Subcutaneous adipose tissue (tissue), 4 donors: ENCODE measurements around the gene ZNF445. TPM values are rescaled to one million over a fixed set of nuclear protein-coding genes. Genes with fewer than 3 reads are reported as not detected.

Experiments used
- total RNA-seq, 4 donors: library from RNA; depleted of rRNA; stranded (reverse); fragments of >200 nt; gene quantifications; one replicate each; pipeline ENCODE4 v1.1.0, GENCODE V29; 2016
- TF ChIP-seq, protein P1 (sequence below): fragments of 450-650 bp; IDR thresholded peaks from one replicate; pipeline ENCODE4 v1.5.1; 2016; ENCODE audit warnings: low read depth, mild to moderate bottlenecking, control low read depth, antibody characterized with exemption, moderate library complexity

ZNF445 gene
- total RNA-seq, 4 donors from 2014 or later = 5.5 to 11.9 (median 8.1) TPM

GRCh38 chr3:44476181-44476611, 1.3 kb downstream of the ZNF445 start:
- TF ChIP-seq, protein P1, sequence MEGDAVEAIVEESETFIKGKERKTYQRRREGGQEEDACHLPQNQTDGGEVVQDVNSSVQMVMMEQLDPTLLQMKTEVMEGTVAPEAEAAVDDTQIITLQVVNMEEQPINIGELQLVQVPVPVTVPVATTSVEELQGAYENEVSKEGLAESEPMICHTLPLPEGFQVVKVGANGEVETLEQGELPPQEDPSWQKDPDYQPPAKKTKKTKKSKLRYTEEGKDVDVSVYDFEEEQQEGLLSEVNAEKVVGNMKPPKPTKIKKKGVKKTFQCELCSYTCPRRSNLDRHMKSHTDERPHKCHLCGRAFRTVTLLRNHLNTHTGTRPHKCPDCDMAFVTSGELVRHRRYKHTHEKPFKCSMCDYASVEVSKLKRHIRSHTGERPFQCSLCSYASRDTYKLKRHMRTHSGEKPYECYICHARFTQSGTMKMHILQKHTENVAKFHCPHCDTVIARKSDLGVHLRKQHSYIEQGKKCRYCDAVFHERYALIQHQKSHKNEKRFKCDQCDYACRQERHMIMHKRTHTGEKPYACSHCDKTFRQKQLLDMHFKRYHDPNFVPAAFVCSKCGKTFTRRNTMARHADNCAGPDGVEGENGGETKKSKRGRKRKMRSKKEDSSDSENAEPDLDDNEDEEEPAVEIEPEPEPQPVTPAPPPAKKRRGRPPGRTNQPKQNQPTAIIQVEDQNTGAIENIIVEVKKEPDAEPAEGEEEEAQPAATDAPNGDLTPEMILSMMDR = no peak

GRCh38 chr3:44470430-44470829, 7.0 kb downstream of the ZNF445 start:
- TF ChIP-seq, protein P1 = no peak

DNA sequence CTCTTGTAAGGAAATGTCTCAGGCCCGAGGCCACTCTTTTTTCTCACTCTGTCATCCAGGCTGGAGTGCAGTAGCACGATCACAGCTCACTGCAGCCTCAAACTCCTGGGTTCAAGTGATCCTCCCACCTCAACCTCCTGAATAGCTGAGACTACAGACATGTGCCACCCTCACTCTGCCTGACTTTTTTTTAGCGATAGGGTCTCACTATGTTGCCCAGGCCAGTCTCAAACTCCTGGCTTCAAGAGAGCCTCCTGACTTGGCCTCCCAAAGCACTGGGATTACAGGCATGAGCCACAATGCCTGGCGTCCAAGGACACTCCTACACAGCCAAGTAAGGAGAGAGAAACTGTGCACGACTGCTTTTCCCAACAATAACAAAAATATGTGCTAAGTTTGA, 7.6 kb downstream of the ZNF445 start:
- TF ChIP-seq, protein P1 = no peak

DNA sequence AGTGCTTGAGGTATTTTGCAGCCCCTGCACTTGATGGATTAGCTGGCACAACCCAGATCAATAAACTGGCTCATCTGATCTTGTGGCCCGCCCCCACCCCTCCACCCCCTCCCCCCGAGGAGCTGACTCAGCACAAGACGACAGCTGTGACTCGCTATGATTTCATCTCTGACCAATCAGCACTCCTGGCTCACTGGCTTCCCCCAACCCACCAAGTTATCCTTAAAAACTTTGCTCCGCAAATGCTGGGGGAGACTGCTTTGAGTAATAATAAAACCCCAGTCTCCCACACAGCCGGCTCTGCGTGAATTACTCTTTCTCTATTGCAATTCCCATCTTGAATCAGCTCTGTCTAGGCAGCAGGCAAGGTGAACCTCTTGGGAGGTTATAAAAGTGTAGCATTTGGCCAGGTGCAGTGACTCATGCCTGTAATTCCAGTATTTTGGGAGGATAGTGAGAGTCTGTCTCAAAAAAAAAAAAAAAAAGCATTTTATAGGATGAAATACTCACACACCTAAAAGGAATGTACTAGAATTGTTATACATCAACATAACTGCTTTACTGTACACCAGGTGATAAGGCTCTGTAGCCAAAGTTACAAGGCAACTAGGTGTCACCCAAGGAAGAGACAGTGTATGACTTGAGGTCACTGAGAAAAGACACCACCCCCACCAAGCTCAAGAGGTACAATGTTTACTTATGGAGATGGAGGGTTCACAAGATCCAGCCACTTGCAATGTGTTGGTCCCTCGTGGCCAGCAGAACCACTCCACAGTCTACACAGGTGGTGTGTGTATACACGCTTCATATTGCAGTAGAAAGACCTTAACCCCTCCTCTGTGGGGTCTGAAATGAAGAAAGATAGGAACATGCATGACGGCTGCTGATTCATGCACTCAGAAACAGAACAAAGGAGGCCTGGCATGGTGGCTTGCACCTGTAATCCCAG, 8.6 kb downstream of the ZNF445 start:
- TF ChIP-seq, protein P1 = no peak

DNA sequence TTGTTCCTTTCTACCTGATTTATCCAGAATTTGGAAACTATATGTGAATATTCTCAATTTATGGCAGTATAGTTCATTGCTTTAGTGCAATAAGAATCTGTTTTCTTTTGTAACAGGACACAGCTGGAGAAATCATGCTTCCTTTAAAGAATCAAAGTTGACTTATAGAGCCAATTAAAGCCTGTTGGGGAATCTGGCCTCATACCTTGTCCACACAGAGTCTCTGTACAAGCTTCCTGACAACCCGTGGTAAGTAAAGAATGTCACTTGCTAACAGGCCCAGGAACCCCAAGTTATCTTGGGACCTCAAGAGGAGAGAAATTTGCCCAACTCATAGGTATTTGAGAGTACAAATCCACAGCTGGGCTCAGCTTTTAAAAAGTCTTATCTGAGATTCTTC, 10.2 kb downstream of the ZNF445 start:
- TF ChIP-seq, protein P1 = no peak

DNA sequence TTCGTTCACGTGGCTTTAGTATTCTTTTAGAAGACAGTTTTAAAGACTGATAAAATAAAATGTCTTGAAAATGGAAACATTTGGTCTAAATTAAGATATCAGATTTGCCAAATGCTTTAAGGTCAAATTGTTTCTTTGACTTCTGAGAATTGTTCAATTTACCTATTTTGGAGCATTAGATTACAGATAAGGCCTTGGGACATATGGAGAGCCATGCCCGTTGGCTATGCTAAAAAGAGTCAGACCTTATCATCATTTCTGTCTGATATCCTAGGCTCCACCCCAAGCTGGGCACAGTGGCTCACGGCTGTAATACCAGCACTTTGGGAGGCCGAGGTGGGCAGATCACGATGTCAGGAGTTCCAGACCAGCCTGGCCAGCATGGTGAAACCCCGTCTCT, 13.0 kb downstream of the ZNF445 start:
- TF ChIP-seq, protein P1 = no peak

GRCh38 chr3:44455318-44455717, 22.2 kb downstream of the ZNF445 start:
- TF ChIP-seq, protein P1 = no peak
